Measurements from ENCODE around the gene LARGE1.

Gene LARGE1

GRCh38 chr22:33470456-33470855, 449.8 kb downstream of the LARGE1 start:
- no peak overlapping the region for H3K4me3 ChIP-seq (ENCODE audit: low read length, poor library complexity, severe bottlenecking)
- no peaks in the 10 kb centered on the region for H3K79me2 ChIP-seq (ENCODE audit: insufficient read depth, low read length)
- TF ChIP-seq CTCF (conservative IDR thresholded peaks at IDR 0.05; ENCODE audit: low read length) (no peak), EZH2phosphoT487 (IDR thresholded peaks at IDR 0.05; ENCODE audit: borderline replicate concordance) (no peak)
- 0 out of 2 replicates have a peak, but pooled peaks cover 2% of the 10 kb centered on the region for H3K9me3 ChIP-seq (ENCODE audit: insufficient read depth, low read depth, low read length)
- H3K4me1 ChIP-seq (ENCODE audit: insufficient read depth, low read length, poor library complexity, severe bottlenecking) = no peaks in the 10 kb centered on the region
- H3K4me2 ChIP-seq (ENCODE audit: low read depth, low read length, poor library complexity, severe bottlenecking) = no peak overlapping the region
- no peak overlapping the region for H2AFZ ChIP-seq (ENCODE audit: low read length)
- no peaks in the 10 kb centered on the region for H3K9me2 ChIP-seq (replicated peaks; ENCODE audit: low read depth, low read length)
- no peaks in the 10 kb centered on the region for H3K36me3 ChIP-seq (ENCODE audit: insufficient read depth, low read length)
- H4K20me1 ChIP-seq (ENCODE audit: insufficient read depth, low read length, poor library complexity, severe bottlenecking) = no peaks in the 10 kb centered on the region
- H3K9ac ChIP-seq (ENCODE audit: low read depth, low read length, poor library complexity, severe bottlenecking) = no peak overlapping the region
- H3K27me3 ChIP-seq (ENCODE audit: insufficient read depth, low read length, poor library complexity, severe bottlenecking) = no peaks in the 10 kb centered on the region
- H3F3A ChIP-seq (ENCODE audit: low read depth) = no peaks in the 10 kb centered on the region

GRCh38 chr22:33467620-33468095, 452.6 kb downstream of the LARGE1 start:
- H3K27me3 ChIP-seq (ENCODE audit: insufficient read depth, low read length, poor library complexity, severe bottlenecking) = no peaks in the 10 kb centered on the region
- no peaks in the 10 kb centered on the region for H3K79me2 ChIP-seq (ENCODE audit: insufficient read depth, low read length)
- TF ChIP-seq CTCF (conservative IDR thresholded peaks at IDR 0.05; ENCODE audit: low read length) = no peak
- no peak for TF ChIP-seq EZH2phosphoT487 (IDR thresholded peaks at IDR 0.05; ENCODE audit: borderline replicate concordance)
- H3K4me3 ChIP-seq (ENCODE audit: low read length, poor library complexity, severe bottlenecking) = no peak overlapping the region
- no peaks in the 10 kb centered on the region for H4K20me1 ChIP-seq (ENCODE audit: insufficient read depth, low read length, poor library complexity, severe bottlenecking)
- H3F3A ChIP-seq (ENCODE audit: low read depth) = no peaks in the 10 kb centered on the region
- no peak overlapping the region for H2AFZ ChIP-seq (ENCODE audit: low read length)
- no peaks in the 10 kb centered on the region for H3K4me1 ChIP-seq (ENCODE audit: insufficient read depth, low read length, poor library complexity, severe bottlenecking)
- H3K36me3 ChIP-seq (ENCODE audit: insufficient read depth, low read length) = no peaks in the 10 kb centered on the region
- H3K9me3 ChIP-seq (ENCODE audit: insufficient read depth, low read depth, low read length) = no peaks in the 10 kb centered on the region
- no peaks in the 10 kb centered on the region for H3K9me2 ChIP-seq (replicated peaks; ENCODE audit: low read depth, low read length)
- no peak overlapping the region for H3K9ac ChIP-seq (ENCODE audit: low read depth, low read length, poor library complexity, severe bottlenecking)
- no peak overlapping the region for H3K4me2 ChIP-seq (ENCODE audit: low read depth, low read length, poor library complexity, severe bottlenecking)

GRCh38 chr22:33467080-33467479, 453.2 kb downstream of the LARGE1 start:
- Histone ChIP-seq H3K4me2 (ENCODE audit: low read depth, low read length, poor library complexity, severe bottlenecking) (no peak overlapping the region), H3K9me2 (replicated peaks; ENCODE audit: low read depth, low read length) (no peaks in the 10 kb centered on the region), H3K79me2 (ENCODE audit: insufficient read depth, low read length) (no peaks in the 10 kb centered on the region), H3F3A (ENCODE audit: low read depth) (no peaks in the 10 kb centered on the region), H3K9me3 (ENCODE audit: insufficient read depth, low read depth, low read length) (no peaks in the 10 kb centered on the region), H4K20me1 (ENCODE audit: insufficient read depth, low read length, poor library complexity, severe bottlenecking) (no peaks in the 10 kb centered on the region), H3K9ac (ENCODE audit: low read depth, low read length, poor library complexity, severe bottlenecking) (no peak overlapping the region), H2AFZ (ENCODE audit: low read length) (no peak overlapping the region), H3K36me3 (ENCODE audit: insufficient read depth, low read length) (no peaks in the 10 kb centered on the region), H3K4me1 (ENCODE audit: insufficient read depth, low read length, poor library complexity, severe bottlenecking) (no peaks in the 10 kb centered on the region), H3K4me3 (ENCODE audit: low read length, poor library complexity, severe bottlenecking) (no peak overlapping the region), H3K27me3 (ENCODE audit: insufficient read depth, low read length, poor library complexity, severe bottlenecking) (no peaks in the 10 kb centered on the region)
- no peak for TF ChIP-seq EZH2phosphoT487 (IDR thresholded peaks at IDR 0.05; ENCODE audit: borderline replicate concordance)
- no peak for TF ChIP-seq CTCF (conservative IDR thresholded peaks at IDR 0.05; ENCODE audit: low read length)
